HG02884 (cell line): ENCODE measurements around the gene ATP1B4.
"Not testable (repeated sequence)": the region's sequence is repeated elsewhere in the genome, so short reads cannot be mapped to it uniquely, and the experiment has no call there.

Experiments
- ATAC-seq: cut with Tn5 transposase; IDR thresholded peaks from one replicate; pipeline ENCODE4 v1.9.1; 2021; ENCODE audit warnings: mild to moderate bottlenecking, moderate library complexity; ENCODE audit not compliant: unreplicated experiment

ATP1B4 gene

DNA sequence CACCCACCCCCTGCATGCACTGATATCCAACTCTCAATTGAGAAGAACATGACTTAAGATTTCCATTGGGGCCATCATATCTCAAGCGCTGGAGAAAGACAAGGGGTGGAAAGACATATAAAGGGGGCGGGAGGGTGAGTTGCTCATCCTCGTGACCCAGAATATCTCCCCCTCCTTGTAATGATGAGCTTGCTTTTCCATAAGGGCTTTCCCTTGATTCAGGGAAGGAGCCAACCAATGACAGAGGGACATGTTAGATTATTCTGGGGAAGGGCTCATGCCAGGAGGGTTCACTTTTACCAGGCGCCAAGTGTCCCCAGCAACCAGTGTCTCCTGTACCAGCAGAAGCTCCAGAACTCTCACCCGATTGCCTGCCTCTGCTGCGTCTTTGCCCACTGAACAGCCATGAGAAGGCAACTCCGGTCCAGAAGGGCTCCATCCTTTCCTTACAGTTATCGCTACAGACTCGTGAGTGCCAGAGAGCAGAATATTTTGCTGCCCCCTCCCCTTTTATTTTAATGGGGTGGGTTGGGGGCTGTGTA, at the start of gene ATP1B4:
ATP1B4 (plus strand) TSS at position 326 of the 542 bp plus-strand sequence; CDS start at position 406, 80 bp downstream.
- ATAC-seq: no peak

DNA sequence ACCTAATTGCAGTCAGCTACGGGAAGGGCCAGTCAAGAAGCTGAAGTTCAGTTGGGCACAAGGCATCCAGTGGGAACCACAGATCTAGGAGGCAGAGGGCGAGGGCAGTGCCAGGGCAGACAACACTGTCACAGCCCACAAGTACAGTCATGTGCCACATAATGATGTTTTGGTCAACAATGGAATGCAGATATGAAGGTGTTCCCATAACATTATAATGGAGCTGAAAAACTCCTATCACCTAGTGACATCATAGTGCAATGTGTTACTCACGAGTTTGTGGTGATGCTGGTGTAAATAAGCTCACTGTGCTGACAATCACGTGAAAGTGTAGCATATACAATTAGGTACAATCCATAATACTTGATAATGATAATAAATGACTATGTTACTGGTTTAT, 46.1 kb upstream of the ATP1B4 start:
- no peak for ATAC-seq

DNA sequence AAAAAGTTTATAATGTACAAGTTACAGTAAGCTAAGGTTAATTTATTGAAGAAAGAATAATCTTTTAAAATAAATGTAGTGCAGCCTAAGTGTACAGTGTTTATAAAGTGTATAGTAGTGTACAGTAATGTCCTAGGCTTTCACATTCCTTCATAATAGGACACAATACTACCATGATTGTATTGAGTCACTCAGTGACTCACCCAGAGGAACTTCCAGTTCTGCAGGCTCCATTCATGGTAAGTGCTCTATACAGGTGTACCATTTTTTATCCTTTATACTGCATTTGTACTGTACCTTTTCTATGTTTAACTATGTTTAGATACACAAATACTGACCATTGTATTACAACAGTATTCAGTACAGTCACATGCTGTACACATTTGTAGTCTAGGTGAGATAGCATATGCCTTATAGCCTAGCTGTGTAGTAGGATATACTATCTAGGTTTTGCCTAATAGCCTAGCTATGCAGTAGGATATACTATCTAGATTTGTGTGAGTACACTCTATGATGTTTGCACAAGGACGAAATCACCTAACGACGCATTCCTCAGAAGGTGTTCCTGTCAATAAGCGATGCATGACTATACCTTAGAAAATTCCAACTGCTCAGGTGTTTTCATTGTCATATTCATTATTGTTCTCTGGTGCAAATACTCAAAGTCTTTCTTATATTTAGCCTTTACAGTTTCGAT, 45.2 kb upstream of the ATP1B4 start:
- ATAC-seq: no peak

DNA sequence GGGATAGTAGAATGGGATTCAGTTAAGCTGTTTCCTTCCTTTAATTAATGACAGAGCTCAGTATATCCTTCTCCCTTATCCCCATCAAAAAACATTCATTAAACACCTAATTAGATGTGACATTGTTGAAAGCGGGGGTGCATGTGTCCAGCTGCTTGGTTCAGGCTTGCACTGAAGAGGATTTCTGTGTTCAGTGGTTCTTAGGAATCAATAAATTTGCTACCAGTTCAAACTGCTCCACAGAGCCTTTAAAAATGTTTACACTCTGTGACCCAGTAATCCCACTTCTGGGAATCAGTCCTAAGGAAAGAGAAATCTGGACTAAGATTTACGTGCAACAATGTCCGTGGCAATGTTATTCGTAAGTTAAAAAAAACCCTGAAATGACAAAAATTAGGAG, 43.5 kb upstream of the ATP1B4 start:
- ATAC-seq: no peak

DNA sequence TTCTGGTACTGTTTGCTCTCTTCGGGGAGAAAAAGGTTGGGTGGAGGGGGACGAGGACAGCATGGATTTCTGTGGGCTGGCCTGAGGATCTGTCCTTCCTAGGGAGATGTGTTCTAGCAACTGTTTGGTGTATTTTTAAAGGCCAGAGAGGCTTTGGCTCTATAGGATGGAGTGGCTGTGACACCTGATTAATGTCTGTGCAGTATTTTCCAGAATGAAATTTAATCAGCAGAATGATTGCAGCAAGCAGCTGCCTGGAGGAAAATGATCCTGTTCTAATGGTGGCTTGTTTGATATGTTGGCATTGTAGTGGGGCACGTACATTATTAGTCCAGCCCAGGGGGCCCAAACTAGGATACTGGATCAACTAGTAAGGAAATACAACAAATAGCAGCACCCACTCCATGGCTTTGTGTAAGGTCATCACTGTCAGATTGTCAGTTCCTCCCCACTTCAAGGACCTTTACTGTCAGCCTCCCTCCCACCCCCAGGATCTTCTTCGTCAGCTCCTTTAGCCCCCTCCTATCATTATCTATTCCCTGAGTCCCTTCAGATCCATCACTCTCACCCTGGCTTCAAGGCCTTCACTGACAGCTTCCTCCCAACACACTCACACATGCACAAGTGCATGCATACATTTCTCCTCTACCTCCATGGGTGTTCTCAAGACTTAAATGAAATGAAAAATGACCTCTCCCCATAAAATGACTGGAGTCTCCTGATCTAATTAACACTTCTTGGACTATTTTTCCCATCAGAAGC, 40.2 kb upstream of the ATP1B4 start:
- no peak for ATAC-seq

DNA sequence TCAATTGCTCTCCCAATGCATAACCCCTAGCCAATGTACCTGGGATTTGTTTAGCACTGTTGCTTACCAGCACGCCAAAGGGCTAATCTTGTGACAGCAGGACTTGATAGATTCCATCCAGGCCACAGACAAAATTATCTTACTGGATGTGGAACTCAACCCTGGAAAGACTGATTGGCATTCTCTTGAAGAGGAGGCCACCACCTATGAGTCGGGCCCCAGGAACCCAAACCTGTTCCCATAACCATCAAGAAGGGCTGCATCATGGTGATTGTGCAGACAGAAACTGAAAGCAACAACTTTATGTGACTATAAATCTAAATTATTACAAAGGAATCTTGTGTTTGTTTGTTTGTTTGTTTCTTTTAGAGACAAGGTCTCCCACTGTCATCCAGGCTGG, 30.8 kb upstream of the ATP1B4 start:
- no peak for ATAC-seq

DNA sequence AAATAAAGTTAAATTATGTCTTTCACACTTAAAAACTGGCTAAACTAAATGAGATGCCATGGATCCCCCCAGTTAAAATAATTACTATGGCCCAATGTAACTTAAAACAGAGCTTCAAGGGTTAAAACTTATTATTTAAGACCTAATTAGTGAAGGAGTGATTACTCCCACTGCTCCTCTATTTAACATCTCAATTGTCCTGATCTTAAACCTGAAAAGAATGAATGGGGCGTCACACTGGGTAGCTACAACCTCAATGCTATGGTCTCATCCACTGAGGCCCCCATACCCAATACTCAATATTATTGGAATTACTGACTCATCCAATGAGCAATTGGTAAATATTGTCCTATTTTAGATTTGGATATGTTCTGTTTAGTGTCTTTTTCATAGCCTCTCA, 29.5 kb upstream of the ATP1B4 start:
- no peak for ATAC-seq

DNA sequence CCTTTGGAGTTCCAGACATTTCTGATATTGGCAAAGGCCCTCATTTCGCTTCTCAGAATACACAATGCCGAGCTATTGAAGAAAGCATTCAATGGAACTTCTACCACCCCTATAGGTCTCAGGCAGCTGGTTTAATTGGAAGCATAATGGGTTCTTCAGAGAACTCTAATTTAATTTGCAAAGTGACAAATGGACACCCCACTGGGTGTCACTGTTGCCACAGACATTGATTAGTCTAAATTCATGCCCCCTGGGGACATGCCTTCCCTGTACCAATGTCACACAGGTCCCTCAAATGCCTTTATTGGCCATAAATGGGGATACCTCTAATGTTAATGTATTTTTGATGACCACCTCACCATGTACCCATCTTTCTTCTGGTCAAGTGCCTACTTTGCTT, 27.7 kb upstream of the ATP1B4 start:
- ATAC-seq: no peak

DNA sequence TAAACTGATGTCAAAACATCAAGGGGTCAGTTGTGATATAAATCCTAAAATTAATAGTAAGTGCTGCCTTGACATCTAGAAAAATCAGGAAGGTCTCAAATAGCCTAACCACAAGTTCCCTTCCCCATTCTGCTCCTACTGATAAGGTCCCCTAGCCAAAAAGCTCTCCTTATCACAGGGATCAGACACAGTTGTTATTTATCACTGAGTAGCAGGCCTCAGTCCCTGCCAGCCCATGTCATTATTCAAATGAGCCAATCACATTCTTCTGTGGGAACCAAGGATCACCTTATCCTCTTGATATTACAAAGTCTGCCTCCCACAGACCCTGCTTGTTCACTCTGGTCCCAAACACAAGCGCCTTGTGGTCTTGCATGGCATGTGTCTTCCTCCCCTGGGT, 27.3 kb upstream of the ATP1B4 start:
- ATAC-seq: no peak

DNA sequence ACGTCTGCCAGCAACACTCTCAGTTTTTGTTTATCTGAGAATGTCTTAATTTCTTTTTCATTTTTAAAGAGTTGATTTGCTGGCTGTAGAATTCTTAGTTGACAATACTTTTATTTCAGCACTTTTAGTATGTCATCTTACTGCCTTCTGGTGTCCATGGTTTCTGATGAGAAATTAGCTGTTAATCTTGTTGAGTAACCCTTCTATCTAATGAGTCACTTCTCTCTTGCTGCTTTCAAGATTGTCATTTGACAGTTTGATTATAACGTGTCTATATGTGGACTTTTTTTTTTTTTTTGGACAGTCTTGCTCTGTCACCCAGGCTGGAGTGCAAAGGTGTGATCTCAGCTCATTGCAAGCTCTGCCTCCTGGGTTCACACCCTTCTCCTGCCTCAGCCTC, 26.6 kb upstream of the ATP1B4 start:
- no peak for ATAC-seq

DNA sequence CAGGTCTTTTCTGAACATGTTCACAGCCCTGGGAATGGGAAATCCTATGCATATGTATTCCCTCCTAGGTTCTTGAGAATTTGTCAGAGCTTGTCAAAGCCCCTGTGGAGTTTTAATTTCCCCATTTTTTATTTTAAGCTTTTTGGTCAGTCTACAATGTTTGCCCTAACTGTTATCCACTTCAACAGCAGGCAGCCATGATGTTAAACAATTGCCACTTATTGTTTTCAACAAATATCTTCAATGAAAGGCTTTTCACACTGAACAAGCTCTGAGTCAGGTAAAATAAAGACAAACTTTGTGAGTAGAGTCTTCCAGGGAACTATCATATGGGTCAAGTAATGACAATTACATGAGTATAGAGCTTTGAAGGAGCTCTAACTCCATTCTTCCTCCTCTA, 25.0 kb upstream of the ATP1B4 start:
- ATAC-seq: no peak

DNA sequence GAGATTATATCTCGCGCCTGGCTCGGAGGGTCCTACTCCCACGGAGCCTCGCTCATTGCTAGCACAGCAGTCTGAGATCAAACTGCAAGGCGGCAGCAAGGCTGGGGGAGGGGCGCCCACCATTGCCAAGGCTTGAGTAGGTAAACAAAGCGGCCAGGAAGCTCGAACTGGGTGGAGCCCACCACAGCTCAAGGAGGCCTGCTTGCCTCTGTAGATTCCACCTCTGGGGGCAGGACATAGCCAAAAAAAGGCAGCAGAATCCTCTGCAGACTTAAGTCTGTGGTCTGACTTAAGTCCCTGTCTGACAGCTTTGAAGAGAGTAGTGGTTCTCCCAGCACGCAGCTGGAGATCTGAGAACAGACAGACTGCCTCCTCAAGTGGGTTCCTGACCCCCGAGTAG, 17.3 kb upstream of the ATP1B4 start:
- ATAC-seq: not testable (repeated sequence)

DNA sequence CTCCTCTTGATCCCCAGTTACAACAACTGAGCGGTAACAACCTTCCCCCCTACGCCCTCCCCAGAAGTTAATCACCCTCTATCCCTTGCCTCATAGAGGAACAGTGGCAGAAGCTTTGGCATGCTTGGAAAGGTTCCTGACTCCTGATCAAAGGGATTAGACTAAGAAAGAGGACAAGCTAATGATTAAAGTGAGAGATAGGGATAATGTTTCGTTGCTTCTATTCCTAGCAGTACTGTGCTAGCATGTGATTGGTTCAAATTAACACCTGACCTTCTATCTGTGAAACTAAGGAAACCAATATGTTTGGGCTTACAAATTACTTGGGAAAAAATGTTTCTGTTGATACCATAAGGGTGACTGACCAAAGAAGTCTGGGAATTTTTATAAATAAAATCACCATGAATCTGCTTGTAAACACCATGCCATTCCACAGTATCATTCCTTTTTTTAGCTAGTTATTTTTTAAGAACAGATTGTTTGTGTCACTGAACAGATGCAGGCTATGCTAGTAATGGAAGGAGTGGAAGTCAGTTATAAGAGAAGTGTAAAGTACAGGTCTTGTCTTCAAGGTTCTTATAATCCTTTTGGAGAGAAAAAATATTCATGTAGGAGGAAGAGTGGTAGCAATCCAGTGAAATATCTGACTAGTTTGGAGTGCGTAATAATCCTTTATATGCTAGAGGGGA, 11.3 kb upstream of the ATP1B4 start:
- no peak for ATAC-seq

DNA sequence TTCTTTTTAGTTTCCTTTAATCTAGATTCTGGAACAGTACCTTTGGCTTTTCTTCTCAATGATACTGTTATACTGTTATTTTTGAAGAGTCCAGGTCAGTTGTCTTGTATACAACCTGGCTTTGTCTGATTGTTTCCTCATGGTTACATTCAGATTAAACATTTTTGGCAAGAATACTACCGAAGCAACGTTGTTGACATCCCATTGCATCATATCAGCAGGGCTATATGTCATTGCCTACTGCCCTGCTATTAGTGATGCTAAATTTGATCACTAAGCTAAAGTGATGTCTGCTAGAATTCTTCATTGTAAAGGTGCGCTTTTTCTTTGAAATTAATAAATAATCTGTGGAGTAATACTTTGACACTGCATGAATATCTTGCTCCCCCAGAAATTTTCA, 5.8 kb upstream of the ATP1B4 start:
- no peak for ATAC-seq

DNA sequence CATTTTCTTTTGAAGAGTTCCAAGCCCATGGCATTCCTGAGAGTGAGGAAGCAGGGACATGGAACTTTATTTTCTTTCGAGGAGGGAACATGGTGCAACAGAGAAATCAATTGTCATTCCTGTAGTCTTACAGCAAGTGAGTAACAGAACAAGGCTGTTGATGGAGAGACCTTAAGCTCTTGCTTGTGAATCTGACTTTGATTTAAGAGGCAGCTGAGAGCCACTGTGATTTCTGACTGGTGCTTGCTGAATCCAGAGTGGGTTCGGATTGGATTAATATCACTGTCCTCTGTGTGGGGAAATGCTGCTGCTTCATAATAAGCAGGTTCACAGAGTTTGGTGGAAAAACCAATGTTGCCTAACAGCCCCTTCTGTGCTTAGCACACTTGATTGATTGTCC, 4.7 kb upstream of the ATP1B4 start:
- no peak for ATAC-seq

DNA sequence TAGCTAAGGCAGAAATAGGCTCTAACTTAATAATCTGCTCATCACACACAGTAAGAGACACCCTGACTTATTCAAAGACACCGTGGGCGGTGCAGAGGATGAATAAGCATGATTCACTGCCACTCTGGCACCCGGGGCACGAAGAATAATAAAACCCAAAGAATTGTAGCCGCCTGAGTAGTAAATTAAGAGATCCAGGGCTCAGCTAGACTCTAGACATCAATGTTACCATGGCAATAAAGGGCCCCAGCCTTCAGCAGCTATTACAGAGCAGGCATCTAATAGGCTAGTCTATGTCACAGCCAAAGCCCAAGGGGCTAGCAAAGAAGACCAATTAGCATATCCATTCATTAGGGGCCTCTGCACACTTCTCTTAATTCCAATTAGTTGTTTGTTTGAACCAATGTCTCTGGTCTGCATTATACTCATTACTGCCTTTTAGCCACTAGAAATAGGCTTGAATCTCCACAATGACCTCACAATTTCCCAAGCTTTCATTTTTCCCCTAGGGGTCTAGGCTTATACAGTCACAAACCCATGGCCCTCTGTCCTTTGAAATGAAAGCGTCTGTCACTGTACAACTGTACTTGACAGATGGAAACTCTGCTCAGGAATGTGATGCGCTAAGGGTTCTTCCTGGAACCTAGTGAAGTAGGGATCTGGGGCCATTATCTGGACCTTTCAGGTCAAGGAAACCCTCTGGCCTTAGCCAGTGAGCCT, 3.0 kb upstream of the ATP1B4 start:
- no peak for ATAC-seq

DNA sequence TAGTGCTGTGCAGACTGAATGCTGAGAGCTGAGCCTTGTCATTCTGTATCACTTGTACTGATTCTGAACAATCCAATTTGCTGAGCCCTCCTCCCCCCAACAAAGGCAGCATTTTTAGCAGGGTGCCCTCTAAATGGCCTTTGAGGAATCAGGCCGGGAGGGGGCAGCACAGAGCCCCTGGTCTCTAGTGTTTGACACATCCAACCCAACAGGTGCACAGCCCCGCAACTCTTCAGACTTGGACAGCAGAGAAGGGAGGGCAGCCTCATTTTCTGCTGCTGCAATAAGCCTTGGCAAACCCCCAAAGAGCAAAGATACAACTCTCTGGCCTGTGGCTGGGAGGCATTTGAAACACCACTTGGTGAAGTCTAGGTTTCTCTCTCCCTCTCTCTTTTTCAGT, 3.4 kb downstream of the ATP1B4 start:
- ATAC-seq: peak; percentile 59

DNA sequence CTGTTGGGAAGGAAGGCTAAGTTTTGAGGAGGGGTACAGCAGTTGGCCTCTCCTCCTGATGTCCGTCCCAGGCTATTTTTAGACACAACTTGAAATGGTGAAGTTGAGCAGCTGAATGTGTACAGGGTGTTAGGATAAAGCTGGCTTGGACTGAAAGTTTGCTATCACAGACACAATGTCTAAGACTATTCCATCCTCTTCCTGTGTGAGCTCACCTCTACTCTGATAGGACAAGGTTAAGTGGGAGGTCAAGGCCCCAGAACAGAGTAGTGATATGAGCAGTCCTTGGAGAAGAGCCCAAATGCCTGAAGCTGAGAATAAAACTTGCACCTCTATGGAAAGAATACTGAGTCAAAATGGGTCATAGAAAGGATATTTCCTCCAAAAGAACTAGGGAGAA, 4.1 kb downstream of the ATP1B4 start:
- ATAC-seq: no peak

DNA sequence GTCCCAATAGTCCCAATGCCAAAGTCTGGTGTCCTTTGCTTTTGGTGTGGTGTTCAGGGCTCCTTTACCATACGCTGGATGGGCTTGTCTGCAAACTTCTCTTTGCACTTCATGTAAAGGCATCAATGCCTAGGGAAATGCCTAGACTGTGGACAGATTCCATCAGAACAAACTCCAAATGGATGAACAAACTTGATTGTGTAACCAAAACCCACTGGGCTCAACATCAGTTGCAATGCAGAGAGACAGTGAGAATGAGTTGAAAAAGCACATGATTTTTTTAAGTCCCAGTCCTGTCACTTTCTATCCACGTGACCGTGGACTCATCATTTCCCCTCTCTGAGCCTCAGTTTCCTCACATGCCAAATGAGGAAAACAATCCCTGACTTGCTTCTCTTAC, 4.9 kb downstream of the ATP1B4 start:
- no peak for ATAC-seq

DNA sequence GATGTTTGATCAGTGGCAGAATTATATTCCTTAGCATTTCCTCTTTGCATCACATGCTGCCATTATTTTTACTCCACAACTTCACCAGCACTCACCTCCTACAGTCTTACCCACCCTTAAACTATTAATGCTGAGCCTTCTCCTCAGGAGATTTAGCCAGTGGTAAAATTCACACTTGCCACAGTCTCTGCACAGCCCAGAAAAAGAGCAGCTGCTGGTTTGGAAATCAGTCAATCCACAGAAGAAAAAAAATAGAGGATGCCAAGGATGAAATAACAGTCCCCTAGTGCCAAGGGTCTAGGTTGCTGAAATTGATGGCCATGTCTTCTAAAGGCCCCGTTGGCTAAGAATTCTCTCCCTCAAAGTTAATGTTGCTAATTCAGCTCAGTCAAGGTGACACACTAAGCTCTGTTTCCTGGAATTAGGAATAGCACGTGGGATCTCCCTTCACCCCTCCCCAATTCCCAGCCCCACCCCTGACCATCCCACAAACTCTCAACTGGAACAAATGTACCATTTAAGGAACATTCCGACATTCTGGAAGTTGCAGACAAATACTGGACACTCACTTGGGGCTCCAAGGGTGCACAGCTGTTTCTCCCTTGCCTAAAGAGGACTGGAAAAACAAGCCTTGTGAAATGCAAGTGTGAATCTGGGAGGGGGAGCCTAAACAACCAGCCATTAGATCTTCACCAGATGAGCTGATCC, 5.7 kb downstream of the ATP1B4 start:
- no peak for ATAC-seq
